Stimulated activated memory B cell treated with anti-CD40 and anti-IgM and Interleukin-4, amounts not matched to agents 10 μg/mL and 1 μg/mL and 100 μg/mL, for 72 hours (primary cell): Measurements from ENCODE around the gene PRR5.
"Not testable (repeated sequence)": the region's sequence is repeated elsewhere in the genome, so short reads cannot be mapped to it uniquely, and the experiment has no call there.

Experiments used
- ATAC-seq: fragments of 150-1000 bp; cut with Tn5 transposase; 2 replicates; pipeline ENCODE4 v1.10.0; 2021
- H3K27ac Mint-ChIP-seq: one replicate; pipeline ENCODE4 v1.8.0; 2022; ENCODE audit warnings: mild to moderate bottlenecking, mixed read lengths
- H3K27me3 Mint-ChIP-seq: one replicate; pipeline ENCODE4 v1.8.0; 2022; ENCODE audit warnings: mixed read lengths
- H3K36me3 Mint-ChIP-seq: one replicate; pipeline ENCODE4 v1.8.0; 2022; ENCODE audit warnings: mixed read lengths
- H3K4me1 Mint-ChIP-seq: one replicate; pipeline ENCODE4 v1.8.0; 2022; ENCODE audit warnings: mixed read lengths
- H3K4me3 Mint-ChIP-seq: one replicate; pipeline ENCODE4 v1.8.0; 2022; ENCODE audit warnings: mild to moderate bottlenecking, moderate library complexity, mixed read lengths
- H3K9me3 Mint-ChIP-seq: one replicate; pipeline ENCODE4 v1.8.0; 2022; ENCODE audit warnings: mixed read lengths

PRR5 gene

GRCh38 chr22:44701824-44702478, at the start of gene PRR5:
Gene PRR5 (plus strand): TSS chr22:44702204. CDS start chr22:44702475, 271 bp downstream.
- Mint-ChIP-seq H3K9me3 (no peaks in the 10 kb centered on the region), H3K27me3 (no peaks in the 10 kb centered on the region), H3K36me3 (peaks cover 8% of the 10 kb centered on the region), H3K27ac (peak within 1 kb of the TSS; percentile 83), H3K4me1 (peaks cover 41% of the 10 kb centered on the region), H3K4me3 (peak within 1 kb of the TSS; percentile 75)
- peak; percentile 93 for ATAC-seq

- not testable (repeated sequence) for ATAC-seq, H3K27ac Mint-ChIP-seq, H3K4me3 Mint-ChIP-seq, H3K4me1 Mint-ChIP-seq, H3K9me3 Mint-ChIP-seq, H3K36me3 Mint-ChIP-seq
- H3K27me3 Mint-ChIP-seq, result peaks cover 26% of the 10 kb centered on the region
Measured at GRCh38 chr22:44652866-44653265, 49.1 kb upstream of the PRR5 start.

- no peaks in the 10 kb centered on the region for H3K36me3 Mint-ChIP-seq
- H3K9me3 Mint-ChIP-seq, result no peaks in the 10 kb centered on the region
- peaks cover 43% of the 10 kb centered on the region for H3K27me3 Mint-ChIP-seq
- no peak overlapping the region for H3K27ac Mint-ChIP-seq
- no peak for ATAC-seq
- H3K4me1 Mint-ChIP-seq, result peaks cover 5% of the 10 kb centered on the region
- no peak overlapping the region for H3K4me3 Mint-ChIP-seq
Measured at GRCh38 chr22:44658311-44658953, 43.6 kb upstream of the PRR5 start.

- H3K4me3 Mint-ChIP-seq, result no peak overlapping the region
- ATAC-seq, result no peak
- H3K36me3 Mint-ChIP-seq, result no peaks in the 10 kb centered on the region
- no peaks in the 10 kb centered on the region for H3K9me3 Mint-ChIP-seq
- H3K27me3 Mint-ChIP-seq, result peaks cover 43% of the 10 kb centered on the region
- H3K4me1 Mint-ChIP-seq, result peaks cover 9% of the 10 kb centered on the region
- H3K27ac Mint-ChIP-seq, result no peak overlapping the region
Measured at GRCh38 chr22:44659140-44659539, 42.9 kb upstream of the PRR5 start.

- Mint-ChIP-seq H3K9me3 (no peaks in the 10 kb centered on the region), H3K27ac (no peak overlapping the region), H3K36me3 (no peaks in the 10 kb centered on the region), H3K27me3 (peaks cover 53% of the 10 kb centered on the region), H3K4me3 (no peak overlapping the region), H3K4me1 (peaks cover 20% of the 10 kb centered on the region)
- ATAC-seq, result no peak
Measured at GRCh38 chr22:44660051-44660830, 41.8 kb upstream of the PRR5 start.

GRCh38 chr22:44661070-44661469, 40.9 kb upstream of the PRR5 start:
- Mint-ChIP-seq H3K4me3 (no peak overlapping the region), H3K9me3 (no peaks in the 10 kb centered on the region), H3K27me3 (peaks cover 56% of the 10 kb centered on the region), H3K36me3 (no peaks in the 10 kb centered on the region), H3K27ac (no peak overlapping the region), H3K4me1 (peaks cover 26% of the 10 kb centered on the region)
- ATAC-seq, result no peak

- ATAC-seq, result peak; percentile 72
- Mint-ChIP-seq H3K4me3 (no peak overlapping the region), H3K27ac (no peak overlapping the region), H3K36me3 (no peaks in the 10 kb centered on the region), H3K4me1 (peaks cover 26% of the 10 kb centered on the region), H3K27me3 (peaks cover 60% of the 10 kb centered on the region), H3K9me3 (no peaks in the 10 kb centered on the region)
Measured at GRCh38 chr22:44661659-44662569, 40.1 kb upstream of the PRR5 start.

GRCh38 chr22:44663256-44663999, 38.6 kb upstream of the PRR5 start:
- H3K4me1 Mint-ChIP-seq, result peaks cover 34% of the 10 kb centered on the region

GRCh38 chr22:44664149-44664548, 37.9 kb upstream of the PRR5 start:
- no peak overlapping the region for H3K4me3 Mint-ChIP-seq
- H3K4me1 Mint-ChIP-seq, result peaks cover 37% of the 10 kb centered on the region
- H3K9me3 Mint-ChIP-seq, result no peaks in the 10 kb centered on the region
- peak; percentile 54 for ATAC-seq
- peaks cover 59% of the 10 kb centered on the region for H3K27me3 Mint-ChIP-seq
- no peaks in the 10 kb centered on the region for H3K36me3 Mint-ChIP-seq
- H3K27ac Mint-ChIP-seq, result no peak overlapping the region

More at GRCh38 chr22:44663256-44663999, 38.6 kb upstream of the PRR5 start:
- Mint-ChIP-seq H3K36me3 (no peaks in the 10 kb centered on the region), H3K27ac (no peak overlapping the region), H3K27me3 (peaks cover 57% of the 10 kb centered on the region), H3K4me3 (no peak overlapping the region), H3K9me3 (no peaks in the 10 kb centered on the region)
- ATAC-seq, result no peak

- H3K4me3 Mint-ChIP-seq, result no peak overlapping the region
- H3K4me1 Mint-ChIP-seq, result peaks cover 43% of the 10 kb centered on the region
- H3K27ac Mint-ChIP-seq, result no peak overlapping the region
- no peaks in the 10 kb centered on the region for H3K36me3 Mint-ChIP-seq
- ATAC-seq, result no peak
- peaks cover 61% of the 10 kb centered on the region for H3K27me3 Mint-ChIP-seq
- H3K9me3 Mint-ChIP-seq, result no peaks in the 10 kb centered on the region
Measured at GRCh38 chr22:44665115-44665514, 36.9 kb upstream of the PRR5 start.

- Mint-ChIP-seq H3K27ac (no peak overlapping the region), H3K9me3 (no peaks in the 10 kb centered on the region), H3K36me3 (no peaks in the 10 kb centered on the region), H3K4me1 (peaks cover 43% of the 10 kb centered on the region), H3K27me3 (peaks cover 61% of the 10 kb centered on the region), H3K4me3 (no peak overlapping the region)
- ATAC-seq, result no peak
Measured at GRCh38 chr22:44666207-44666585, 35.8 kb upstream of the PRR5 start.

- Mint-ChIP-seq H3K36me3 (no peaks in the 10 kb centered on the region), H3K4me3 (peak overlapping the region; percentile 60), H3K27ac (no peak overlapping the region), H3K27me3 (peaks cover 72% of the 10 kb centered on the region), H3K9me3 (no peaks in the 10 kb centered on the region), H3K4me1 (peaks cover 38% of the 10 kb centered on the region)
- no peak for ATAC-seq
Measured at GRCh38 chr22:44667276-44667675, 34.7 kb upstream of the PRR5 start.

- Mint-ChIP-seq H3K4me3 (peak overlapping the region; percentile 60), H3K27me3 (peaks cover 77% of the 10 kb centered on the region), H3K27ac (no peak overlapping the region), H3K4me1 (peaks cover 38% of the 10 kb centered on the region), H3K9me3 (no peaks in the 10 kb centered on the region), H3K36me3 (no peaks in the 10 kb centered on the region)
- ATAC-seq, result peak; percentile 17
Measured at GRCh38 chr22:44667829-44668189, 34.2 kb upstream of the PRR5 start.

GRCh38 chr22:44668190-44668885, 33.7 kb upstream of the PRR5 start:
- Mint-ChIP-seq H3K27ac (no peak overlapping the region), H3K36me3 (no peaks in the 10 kb centered on the region), H3K4me1 (peaks cover 38% of the 10 kb centered on the region), H3K9me3 (no peaks in the 10 kb centered on the region), H3K27me3 (peaks cover 80% of the 10 kb centered on the region), H3K4me3 (peak overlapping the region; percentile 60)
- ATAC-seq, result peak; percentile 50
